Calu3 (cell line): Measurements from ENCODE around the gene HUNK. TPM values are rescaled to one million over a fixed set of nuclear protein-coding genes. Genes with fewer than 3 reads are reported as not detected.

Experiments
- BruUV-seq: library from RNA; stranded (reverse); fragments of 400-500 nt; replicated peaks from 2 replicates; lab custom pipeline; 2021; lab: Mats Ljungman, UMichigan
- CTCF ChIA-PET: fragments of 300-600 bp; sonication (Branson Sonifier 250); formaldehyde crosslinking; loops from one replicate; lab custom pipeline; 2022; ENCODE audit warnings: antibody characterized with exemption; lab: Charles Lee
- DNase-seq: peaks from one replicate; pipeline ENCODE4 v3.0.0; 2022
- H3K27ac Mint-ChIP-seq: one replicate; pipeline ENCODE4 v1.8.0; 2022; ENCODE audit warnings: mixed read lengths; ENCODE audit not compliant: unreplicated experiment
- H3K27me3 Mint-ChIP-seq: one replicate; pipeline ENCODE4 v1.8.0; 2022; ENCODE audit warnings: mixed read lengths; ENCODE audit not compliant: unreplicated experiment
- H3K36me3 Mint-ChIP-seq: one replicate; pipeline ENCODE4 v1.8.0; 2022; ENCODE audit warnings: mild to moderate bottlenecking, moderate library complexity, mixed read lengths; ENCODE audit not compliant: insufficient read depth, unreplicated experiment
- H3K4me1 Mint-ChIP-seq: one replicate; pipeline ENCODE4 v1.8.0; 2022; ENCODE audit warnings: mild to moderate bottlenecking, low read depth, mixed read lengths; ENCODE audit not compliant: unreplicated experiment
- H3K4me3 Mint-ChIP-seq: one replicate; pipeline ENCODE4 v1.8.0; 2022; ENCODE audit warnings: mild to moderate bottlenecking, low read depth, moderate library complexity, mixed read lengths; ENCODE audit not compliant: unreplicated experiment
- H3K9me3 Mint-ChIP-seq: one replicate; pipeline ENCODE4 v1.8.0; 2022; ENCODE audit warnings: low read depth, mixed read lengths; ENCODE audit not compliant: unreplicated experiment
- intact Hi-C: fragments of 100-400 bp; cut with micrococcal nuclease; formaldehyde crosslinking; loops from one replicate; pipeline ENCODE4 v1.10.0; 2022; ENCODE audit not compliant: unreplicated experiment
- total RNA-seq: library from RNA; stranded (reverse); gene quantifications from 2 replicates; pipeline ENCODE4 v1.2.3, GENCODE V29; 2022
- TF ChIP-seq, protein P1 (sequence below): fragments of 200-600 bp; IDR thresholded peaks from one replicate; pipeline ENCODE4 v1.8.0; 2022; ENCODE audit warnings: antibody characterized with exemption; ENCODE audit not compliant: unreplicated experiment

Gene HUNK
- total RNA-seq, 1 experiment from 2014 or later, result 2.3 TPM

DNA sequence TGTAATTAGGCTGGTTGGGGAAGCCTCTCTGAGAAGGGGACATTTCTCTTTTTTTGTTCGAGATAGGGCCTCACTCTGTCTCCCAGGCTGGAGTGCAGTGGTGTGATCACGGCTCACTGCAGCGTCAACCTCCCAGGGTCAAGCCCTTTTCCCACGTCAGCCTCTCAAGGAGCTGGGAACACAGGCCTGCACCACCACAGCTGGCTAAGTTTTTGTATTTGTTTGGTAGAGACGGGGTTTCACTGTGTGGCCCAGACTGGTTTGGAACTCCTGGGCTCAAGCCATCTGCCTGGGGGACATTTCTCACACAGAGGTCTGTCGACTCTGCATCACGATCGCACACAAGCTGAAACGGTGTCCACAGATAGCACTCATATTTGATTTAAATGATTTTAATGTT lies 39.7 kb downstream of the HUNK start:
- Mint-ChIP-seq H3K9me3 (no peaks in the 10 kb centered on the region), H3K27ac (no peak overlapping the region), H3K36me3 (peaks cover 6% of the 10 kb centered on the region), H3K27me3 (no peaks in the 10 kb centered on the region), H3K4me1 (peaks cover 10% of the 10 kb centered on the region), H3K4me3 (no peak overlapping the region)
- TF ChIP-seq, protein P1, sequence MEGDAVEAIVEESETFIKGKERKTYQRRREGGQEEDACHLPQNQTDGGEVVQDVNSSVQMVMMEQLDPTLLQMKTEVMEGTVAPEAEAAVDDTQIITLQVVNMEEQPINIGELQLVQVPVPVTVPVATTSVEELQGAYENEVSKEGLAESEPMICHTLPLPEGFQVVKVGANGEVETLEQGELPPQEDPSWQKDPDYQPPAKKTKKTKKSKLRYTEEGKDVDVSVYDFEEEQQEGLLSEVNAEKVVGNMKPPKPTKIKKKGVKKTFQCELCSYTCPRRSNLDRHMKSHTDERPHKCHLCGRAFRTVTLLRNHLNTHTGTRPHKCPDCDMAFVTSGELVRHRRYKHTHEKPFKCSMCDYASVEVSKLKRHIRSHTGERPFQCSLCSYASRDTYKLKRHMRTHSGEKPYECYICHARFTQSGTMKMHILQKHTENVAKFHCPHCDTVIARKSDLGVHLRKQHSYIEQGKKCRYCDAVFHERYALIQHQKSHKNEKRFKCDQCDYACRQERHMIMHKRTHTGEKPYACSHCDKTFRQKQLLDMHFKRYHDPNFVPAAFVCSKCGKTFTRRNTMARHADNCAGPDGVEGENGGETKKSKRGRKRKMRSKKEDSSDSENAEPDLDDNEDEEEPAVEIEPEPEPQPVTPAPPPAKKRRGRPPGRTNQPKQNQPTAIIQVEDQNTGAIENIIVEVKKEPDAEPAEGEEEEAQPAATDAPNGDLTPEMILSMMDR, result no peak
- intact Hi-C loops, result no loop called here
- DNase-seq, result no peak
- no TSS peak for BruUV-seq
- CTCF ChIA-PET, result no interaction called here

DNA sequence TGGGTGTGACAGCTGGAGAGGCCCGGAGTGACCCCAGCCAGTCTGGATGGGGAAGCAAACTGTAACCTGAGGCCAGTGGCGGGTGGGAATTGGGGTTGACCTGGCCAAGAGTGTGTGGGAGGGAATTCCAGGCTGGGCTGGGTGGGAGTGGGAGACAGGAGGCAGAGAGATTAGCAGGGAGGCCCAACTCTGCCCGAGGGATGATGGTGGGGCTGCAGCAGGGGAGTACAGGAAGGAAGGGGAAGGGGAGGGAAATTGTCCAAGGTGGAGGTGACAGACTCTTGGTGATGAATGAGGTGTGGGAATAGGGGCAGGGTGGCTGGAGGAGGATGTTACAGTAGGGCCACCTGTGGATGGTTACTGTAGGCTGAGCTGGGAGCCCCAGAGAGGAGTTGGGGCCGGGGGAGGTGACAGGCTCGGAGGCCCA lies 40.4 kb downstream of the HUNK start:
- H3K36me3 Mint-ChIP-seq, result peaks cover 4% of the 10 kb centered on the region
- no peaks in the 10 kb centered on the region for H3K9me3 Mint-ChIP-seq
- H3K4me1 Mint-ChIP-seq, result peaks cover 8% of the 10 kb centered on the region
- no peak overlapping the region for H3K27ac Mint-ChIP-seq
- no TSS peak for BruUV-seq
- H3K27me3 Mint-ChIP-seq, result no peaks in the 10 kb centered on the region
- TF ChIP-seq, protein P1, result no peak
- intact Hi-C loops, result no loop called here
- CTCF ChIA-PET, result no interaction called here
- DNase-seq, result no peak
- no peak overlapping the region for H3K4me3 Mint-ChIP-seq

DNA sequence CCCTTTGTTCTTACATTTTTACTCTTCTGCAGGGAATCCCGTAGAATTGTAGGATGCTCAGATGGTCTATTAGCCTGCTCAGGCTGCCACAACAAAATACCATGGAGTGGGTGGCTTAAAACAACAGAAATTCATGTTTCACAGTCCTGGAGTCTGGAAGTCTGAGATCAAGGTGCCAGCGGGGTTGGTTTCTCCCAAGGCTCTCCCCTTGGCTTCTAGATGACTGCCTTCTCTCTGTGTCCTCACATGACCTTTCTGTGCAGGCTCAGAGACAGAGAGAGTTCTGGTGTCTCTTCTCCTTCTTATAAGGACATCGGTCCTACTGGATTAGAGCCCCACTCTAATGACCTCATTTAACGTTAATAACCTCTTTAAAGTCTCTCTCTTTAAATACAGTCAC lies 41.7 kb downstream of the HUNK start:
- intact Hi-C loops, result no loop called here
- TF ChIP-seq, protein P1, result no peak
- BruUV-seq, result no TSS peak
- Mint-ChIP-seq H3K27ac (no peak overlapping the region), H3K36me3 (no peaks in the 10 kb centered on the region), H3K27me3 (no peaks in the 10 kb centered on the region), H3K9me3 (no peaks in the 10 kb centered on the region), H3K4me1 (no peaks in the 10 kb centered on the region), H3K4me3 (no peak overlapping the region)
- CTCF ChIA-PET, result no interaction called here
- no peak for DNase-seq

DNA sequence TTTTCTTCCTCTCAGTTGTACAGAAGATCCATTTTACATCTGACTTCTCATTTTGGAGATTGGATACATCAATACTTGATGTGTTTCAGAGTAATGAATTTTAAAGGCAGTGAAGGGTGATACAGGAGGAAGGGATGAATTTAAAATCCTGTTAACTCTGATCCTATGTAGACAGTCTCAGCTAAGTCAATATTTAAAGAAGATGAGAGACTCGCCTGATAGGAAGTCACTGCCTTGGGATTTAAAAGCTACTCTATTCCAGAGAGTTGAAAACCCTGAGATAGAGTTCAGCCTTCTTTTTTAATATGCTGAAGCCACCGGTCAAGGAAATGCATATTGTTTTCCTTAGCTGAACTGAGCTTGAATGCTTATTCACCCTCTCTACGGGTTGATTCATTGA lies 42.7 kb downstream of the HUNK start:
- H3K36me3 Mint-ChIP-seq, result no peaks in the 10 kb centered on the region
- H3K27me3 Mint-ChIP-seq, result no peaks in the 10 kb centered on the region
- intact Hi-C loops, result no loop called here
- CTCF ChIA-PET, result no interaction called here
- no peak overlapping the region for H3K27ac Mint-ChIP-seq
- DNase-seq, result no peak
- H3K4me1 Mint-ChIP-seq, result no peaks in the 10 kb centered on the region
- H3K9me3 Mint-ChIP-seq, result no peaks in the 10 kb centered on the region
- no TSS peak for BruUV-seq
- TF ChIP-seq, protein P1, result no peak
- no peak overlapping the region for H3K4me3 Mint-ChIP-seq
